PC-9 (cell line): Measurements from ENCODE around the gene ATF1. TPM values are rescaled to one million over a fixed set of nuclear protein-coding genes. Genes with fewer than 3 reads are reported as not detected.

Experiments used
- BruUV-seq: library from RNA; stranded (reverse); fragments of 400-500 nt; replicated peaks from 2 replicates; lab custom pipeline; 2021; lab: Mats Ljungman, UMichigan
- CTCF ChIA-PET: fragments of 300-600 bp; sonication (Branson Sonifier 250); formaldehyde crosslinking; loops from one replicate; lab custom pipeline; 2022; ENCODE audit warnings: antibody characterized with exemption; lab: Charles Lee
- POLR2A ChIA-PET: fragments of 300-600 bp; sonication (Branson Sonifier 250); formaldehyde crosslinking; loops from one replicate; lab custom pipeline; 2022; ENCODE audit warnings: antibody characterized with exemption; ENCODE audit not compliant: unreplicated experiment; lab: Charles Lee
- DNase-seq, 2 experiments: peaks; one replicate each; pipeline versions ENCODE4 v3.0.0 to v3.0.0-alpha.2; 2015 to 2022; ENCODE audit warnings: mixed read lengths in 1 of 2
- H2AFZ ChIP-seq: fragments of 200-600 bp; sonication (generic); 2 replicates; pipeline ENCODE4 v1.8.1; 2017; ENCODE audit warnings: antibody characterized with exemption
- H3F3A ChIP-seq: fragments of 200-600 bp; sonication (generic); 2 replicates; pipeline ENCODE4 v1.8.1; 2017; ENCODE audit warnings: antibody characterized with exemption, mild to moderate bottlenecking, low read depth; ENCODE audit not compliant: insufficient read depth
- H3K27ac ChIP-seq: fragments of 200-600 bp; sonication (generic); 2 replicates; pipeline ENCODE4 v1.6.1; 2016; ENCODE audit warnings: mixed run types
- H3K27me3 ChIP-seq: fragments of 200-600 bp; sonication (generic); 2 replicates; pipeline ENCODE4 v1.6.1; 2016; ENCODE audit warnings: low read depth, mixed run types; ENCODE audit not compliant: insufficient read depth
- H3K36me3 ChIP-seq: fragments of 200-600 bp; sonication (generic); 2 replicates; pipeline ENCODE4 v1.6.1; 2016; ENCODE audit warnings: low read depth, mixed run types
- H3K4me1 ChIP-seq: fragments of 200-600 bp; sonication (generic); replicated peaks from 2 replicates; pipeline ENCODE4 v1.6.1; 2016; ENCODE audit warnings: mixed run types; ENCODE audit not compliant: insufficient read depth
- H3K4me2 ChIP-seq: fragments of 200-600 bp; sonication (generic); 2 replicates; pipeline ENCODE4 v1.6.1; 2017; ENCODE audit warnings: mixed run types
- H3K4me3 ChIP-seq: fragments of 200-600 bp; sonication (generic); 2 replicates; pipeline ENCODE4 v1.6.1; 2016; ENCODE audit warnings: mixed run types
- H3K79me2 ChIP-seq: fragments of 200-600 bp; sonication (generic); 2 replicates; pipeline ENCODE4 v1.6.1; 2017; ENCODE audit warnings: low read depth, mixed run types
- H3K9me2 ChIP-seq: fragments of 200-600 bp; sonication (generic); 2 replicates; pipeline ENCODE4 v1.8.1; 2017; ENCODE audit warnings: mild to moderate bottlenecking; ENCODE audit not compliant: insufficient read depth
- H3K9me3 ChIP-seq: fragments of 200-600 bp; sonication (generic); 2 replicates; pipeline ENCODE4 v1.8.1; 2016; ENCODE audit warnings: low read depth; ENCODE audit not compliant: insufficient read depth
- H4K20me1 ChIP-seq: fragments of 200-600 bp; sonication (generic); 2 replicates; pipeline ENCODE4 v1.8.1; 2017; ENCODE audit not compliant: insufficient read depth
- EZH2 ChIP-seq: fragments of 200-600 bp; sonication (generic); IDR thresholded peaks from 2 replicates; pipeline ENCODE4 v1.8.0; 2017; ENCODE audit warnings: antibody characterized with exemption, low read depth
- intact Hi-C: fragments of 100-400 bp; cut with micrococcal nuclease; formaldehyde crosslinking; loops from one replicate; pipeline ENCODE4 v1.10.0; 2022; ENCODE audit not compliant: unreplicated experiment
- total RNA-seq: library from RNA; stranded (reverse); gene quantifications from 2 replicates; pipeline ENCODE4 v1.2.3, GENCODE V29; 2021
- TF ChIP-seq, protein P1 (sequence below): fragments of 200-600 bp; sonication (generic); conservative IDR thresholded peaks from 2 replicates; pipeline ENCODE4 v1.6.1; 2017; ENCODE audit warnings: mixed run types, antibody characterized with exemption, mild to moderate bottlenecking, moderate library complexity

The ATF1 gene
- total RNA-seq, 1 experiment from 2014 or later = 37.9 TPM

DNA sequence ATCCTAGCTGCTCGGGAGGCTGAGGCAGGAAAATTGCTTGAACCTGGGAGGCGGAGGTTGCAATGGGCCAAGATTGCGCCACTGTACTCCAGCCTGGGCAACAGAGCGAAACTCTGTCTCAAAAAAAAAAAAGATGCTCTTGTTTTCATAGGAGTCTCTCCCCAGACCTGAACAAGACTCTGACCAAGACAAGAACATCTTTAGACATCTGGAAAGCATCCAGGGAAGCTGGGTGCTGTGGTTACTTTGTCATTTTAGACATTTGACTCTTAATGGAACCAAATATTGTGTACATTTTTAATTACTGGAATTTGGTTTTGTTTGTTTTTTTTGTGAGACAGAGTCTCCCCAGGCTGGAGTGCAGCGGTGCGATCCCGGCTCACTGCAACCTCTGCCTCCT, 21.1 kb upstream of the ATF1 start:
- Histone ChIP-seq H4K20me1 (no peaks in the 10 kb centered on the region), H3K9me2 (no peaks in the 10 kb centered on the region), H3K27me3 (no peaks in the 10 kb centered on the region), H3F3A (no peaks in the 10 kb centered on the region), H3K36me3 (peaks cover 10% of the 10 kb centered on the region; the same call in 1 of the 2 replicates), H3K27ac (no peak overlapping the region), H3K4me2 (no peak overlapping the region), H2AFZ (no peak overlapping the region), H3K9me3 (no peaks in the 10 kb centered on the region), H3K79me2 (no peaks in the 10 kb centered on the region), H3K4me3 (no peak overlapping the region), H3K4me1 (no peaks in the 10 kb centered on the region)
- TF ChIP-seq, protein P1, sequence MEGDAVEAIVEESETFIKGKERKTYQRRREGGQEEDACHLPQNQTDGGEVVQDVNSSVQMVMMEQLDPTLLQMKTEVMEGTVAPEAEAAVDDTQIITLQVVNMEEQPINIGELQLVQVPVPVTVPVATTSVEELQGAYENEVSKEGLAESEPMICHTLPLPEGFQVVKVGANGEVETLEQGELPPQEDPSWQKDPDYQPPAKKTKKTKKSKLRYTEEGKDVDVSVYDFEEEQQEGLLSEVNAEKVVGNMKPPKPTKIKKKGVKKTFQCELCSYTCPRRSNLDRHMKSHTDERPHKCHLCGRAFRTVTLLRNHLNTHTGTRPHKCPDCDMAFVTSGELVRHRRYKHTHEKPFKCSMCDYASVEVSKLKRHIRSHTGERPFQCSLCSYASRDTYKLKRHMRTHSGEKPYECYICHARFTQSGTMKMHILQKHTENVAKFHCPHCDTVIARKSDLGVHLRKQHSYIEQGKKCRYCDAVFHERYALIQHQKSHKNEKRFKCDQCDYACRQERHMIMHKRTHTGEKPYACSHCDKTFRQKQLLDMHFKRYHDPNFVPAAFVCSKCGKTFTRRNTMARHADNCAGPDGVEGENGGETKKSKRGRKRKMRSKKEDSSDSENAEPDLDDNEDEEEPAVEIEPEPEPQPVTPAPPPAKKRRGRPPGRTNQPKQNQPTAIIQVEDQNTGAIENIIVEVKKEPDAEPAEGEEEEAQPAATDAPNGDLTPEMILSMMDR = no peak
- TF ChIP-seq EZH2 = no peak
- BruUV-seq = no TSS peak
- CTCF ChIA-PET = no interaction called here
- DNase-seq = no peak
- POLR2A ChIA-PET = no interaction called here
- intact Hi-C loops = no loop called here

DNA sequence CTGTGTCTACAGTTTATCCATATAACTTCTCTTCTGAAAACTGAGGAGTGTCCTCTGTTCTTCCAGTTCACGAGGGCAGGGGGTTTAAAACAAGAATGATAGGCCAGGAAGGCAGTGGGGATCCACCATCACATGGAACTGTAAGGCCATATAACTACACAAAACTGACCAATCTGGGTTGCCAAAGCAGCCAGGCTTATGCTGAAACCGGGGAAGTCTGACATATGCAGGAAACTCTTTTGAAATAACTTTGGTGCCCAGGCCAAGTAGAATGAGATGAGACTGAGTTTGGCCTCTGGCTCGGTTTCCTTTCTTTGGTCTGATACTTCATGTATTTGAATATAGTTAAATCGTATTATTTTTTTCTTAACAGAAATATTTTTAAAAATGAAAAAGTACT, 18.0 kb upstream of the ATF1 start:
- Histone ChIP-seq H3K36me3 (peaks cover 10% of the 10 kb centered on the region; the same call in 1 of the 2 replicates), H3K27me3 (no peaks in the 10 kb centered on the region), H3K27ac (no peak overlapping the region), H3K4me1 (no peaks in the 10 kb centered on the region), H3K9me2 (no peaks in the 10 kb centered on the region), H3F3A (no peaks in the 10 kb centered on the region), H2AFZ (no peak overlapping the region), H4K20me1 (no peaks in the 10 kb centered on the region; the same call in 1 of the 2 replicates), H3K4me2 (no peak overlapping the region), H3K79me2 (no peaks in the 10 kb centered on the region), H3K9me3 (no peaks in the 10 kb centered on the region), H3K4me3 (no peak overlapping the region)
- TF ChIP-seq, protein P1 = no peak
- TF ChIP-seq EZH2 = no peak
- CTCF ChIA-PET = no interaction called here
- POLR2A ChIA-PET = interaction anchor here (0.7 kb wide), 1 partner anchor 52 kb away, joined by 3 read pairs; no protein-coding TSS in a partner anchor
- BruUV-seq = no TSS peak
- DNase-seq = no peak
- intact Hi-C loops = no loop called here

DNA sequence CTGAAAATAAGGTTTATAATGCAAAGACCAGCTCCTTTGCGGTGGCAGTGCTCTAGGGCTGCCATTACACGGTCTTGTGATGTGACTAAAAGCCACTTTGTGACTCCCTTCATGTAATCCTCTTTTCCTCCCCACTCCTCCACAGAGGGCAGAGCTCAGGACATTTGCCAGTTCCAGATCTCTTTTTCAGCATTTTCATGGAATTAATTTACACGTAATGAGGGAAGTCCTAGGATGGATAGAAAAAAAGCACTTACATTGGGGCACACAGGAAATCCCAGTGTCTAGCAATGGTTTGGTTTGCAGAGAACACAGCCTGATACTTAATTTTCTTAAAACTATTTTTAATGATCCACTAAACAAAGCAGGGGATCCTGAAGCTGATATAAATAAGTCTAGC, 17.5 kb upstream of the ATF1 start:
- Histone ChIP-seq H3F3A (no peaks in the 10 kb centered on the region), H3K79me2 (no peaks in the 10 kb centered on the region), H4K20me1 (no peaks in the 10 kb centered on the region; the same call in 1 of the 2 replicates), H3K27me3 (no peaks in the 10 kb centered on the region), H3K9me2 (no peaks in the 10 kb centered on the region), H3K36me3 (peaks cover 10% of the 10 kb centered on the region; the same call in 1 of the 2 replicates), H3K9me3 (no peaks in the 10 kb centered on the region), H3K27ac (no peak overlapping the region), H3K4me2 (no peak overlapping the region), H3K4me3 (no peak overlapping the region), H3K4me1 (no peaks in the 10 kb centered on the region), H2AFZ (no peak overlapping the region)
- TF ChIP-seq EZH2 = no peak
- TF ChIP-seq, protein P1 = no peak
- BruUV-seq = no TSS peak
- intact Hi-C loops = no loop called here
- CTCF ChIA-PET = no interaction called here
- DNase-seq = no peak
- POLR2A ChIA-PET = no interaction called here
